Endothelial cell (in vitro differentiated cells): ENCODE data around the gene TFDP2. TPM values are rescaled to one million over a fixed set of nuclear protein-coding genes. Genes with fewer than 3 reads are reported as not detected.

Experiments
- DNase-seq: peaks from one replicate; pipeline ENCODE4 v3.0.0; 2021; ENCODE audit warnings: low spot score
- H3K27ac Mint-ChIP-seq: one replicate; pipeline ENCODE4 v1.8.0; 2021; ENCODE audit warnings: mixed read lengths, inconsistent platforms; ENCODE audit not compliant: unreplicated experiment
- H3K27me3 Mint-ChIP-seq: one replicate; pipeline ENCODE4 v1.8.0; 2021; ENCODE audit warnings: mild to moderate bottlenecking, moderate library complexity, mixed read lengths, inconsistent platforms; ENCODE audit not compliant: unreplicated experiment
- H3K36me3 Mint-ChIP-seq: one replicate; pipeline ENCODE4 v1.8.0; 2021; ENCODE audit warnings: mild to moderate bottlenecking, low read depth, mixed read lengths, inconsistent platforms; ENCODE audit not compliant: unreplicated experiment
- H3K4me1 Mint-ChIP-seq: one replicate; pipeline ENCODE4 v1.8.0; 2021; ENCODE audit warnings: mild to moderate bottlenecking, mixed read lengths, inconsistent platforms; ENCODE audit not compliant: unreplicated experiment
- H3K4me3 Mint-ChIP-seq: one replicate; pipeline ENCODE4 v1.8.0; 2021; ENCODE audit warnings: mild to moderate bottlenecking, mixed read lengths, inconsistent platforms; ENCODE audit not compliant: unreplicated experiment
- H3K9me3 Mint-ChIP-seq: one replicate; pipeline ENCODE4 v1.8.0; 2021; ENCODE audit warnings: mixed read lengths, inconsistent platforms; ENCODE audit not compliant: unreplicated experiment
- CTCF ChIP-seq: fragments of 200-600 bp; sonication (generic); IDR thresholded peaks from one replicate; pipeline ENCODE4 v1.5.0; 2021; ENCODE audit warnings: antibody characterized with exemption; ENCODE audit not compliant: unreplicated experiment
- total RNA-seq: library from RNA; stranded (reverse); fragmentation: NEBNext Ultra II Directional; extraction: Animal tissue kit (Norgen Biotek cat#: 25700); gene quantifications from one replicate; pipeline ENCODE4 v1.2.1, GENCODE V29; 2021; ENCODE audit not compliant: unreplicated experiment

TFDP2 gene
- total RNA-seq, 1 donor from 2014 or later = 31.1 TPM

- no peaks in the 10 kb centered on the region for H3K27me3 Mint-ChIP-seq
- no peak for DNase-seq
- no peak overlapping the region for H3K27ac Mint-ChIP-seq
- H3K4me3 Mint-ChIP-seq = no peak overlapping the region
- no peak for TF ChIP-seq CTCF
- no peaks in the 10 kb centered on the region for H3K4me1 Mint-ChIP-seq
- H3K36me3 Mint-ChIP-seq = peaks cover 8% of the 10 kb centered on the region
- no peaks in the 10 kb centered on the region for H3K9me3 Mint-ChIP-seq
Measured at GRCh38 chr3:141971571-141971970, 177.8 kb downstream of the TFDP2 start.

GRCh38 chr3:141969711-141970110, 179.6 kb downstream of the TFDP2 start:
- Mint-ChIP-seq H3K36me3 (peaks cover 4% of the 10 kb centered on the region), H3K9me3 (no peaks in the 10 kb centered on the region), H3K4me1 (no peaks in the 10 kb centered on the region), H3K27me3 (no peaks in the 10 kb centered on the region), H3K27ac (no peak overlapping the region), H3K4me3 (no peak overlapping the region)
- DNase-seq = no peak
- no peak for TF ChIP-seq CTCF

GRCh38 chr3:141965471-141965870, 183.9 kb downstream of the TFDP2 start:
- H3K9me3 Mint-ChIP-seq = no peaks in the 10 kb centered on the region
- H3K36me3 Mint-ChIP-seq = peaks cover 7% of the 10 kb centered on the region
- no peak overlapping the region for H3K4me3 Mint-ChIP-seq
- TF ChIP-seq CTCF = no peak
- H3K27me3 Mint-ChIP-seq = peaks cover 2% of the 10 kb centered on the region
- DNase-seq = no peak
- H3K4me1 Mint-ChIP-seq = no peaks in the 10 kb centered on the region
- peak overlapping the region; percentile 6 for H3K27ac Mint-ChIP-seq

- Mint-ChIP-seq H3K27me3 (peaks cover 2% of the 10 kb centered on the region), H3K27ac (no peak overlapping the region), H3K9me3 (no peaks in the 10 kb centered on the region), H3K4me3 (no peak overlapping the region), H3K4me1 (no peaks in the 10 kb centered on the region), H3K36me3 (peaks cover 7% of the 10 kb centered on the region)
- TF ChIP-seq CTCF = no peak
- no peak for DNase-seq
Measured at GRCh38 chr3:141963301-141963700, 186.0 kb downstream of the TFDP2 start.

- H3K4me1 Mint-ChIP-seq = no peaks in the 10 kb centered on the region
- no peak for DNase-seq
- no peak overlapping the region for H3K27ac Mint-ChIP-seq
- no peak overlapping the region for H3K4me3 Mint-ChIP-seq
- no peaks in the 10 kb centered on the region for H3K9me3 Mint-ChIP-seq
- no peak for TF ChIP-seq CTCF
- H3K27me3 Mint-ChIP-seq = peaks cover 2% of the 10 kb centered on the region
- H3K36me3 Mint-ChIP-seq = peaks cover 7% of the 10 kb centered on the region
Measured at GRCh38 chr3:141960731-141961130, 188.6 kb downstream of the TFDP2 start.
